Islet of Langerhans (tissue), 1 donor: ENCODE data around the gene CMIP.

ENCODE experiments used
- FAIRE-seq: peaks from one replicate; lab custom pipeline; 2011; peaks lifted over from hg19 to GRCh38; lab: Jason Lieb, UNC

The CMIP gene

DNA sequence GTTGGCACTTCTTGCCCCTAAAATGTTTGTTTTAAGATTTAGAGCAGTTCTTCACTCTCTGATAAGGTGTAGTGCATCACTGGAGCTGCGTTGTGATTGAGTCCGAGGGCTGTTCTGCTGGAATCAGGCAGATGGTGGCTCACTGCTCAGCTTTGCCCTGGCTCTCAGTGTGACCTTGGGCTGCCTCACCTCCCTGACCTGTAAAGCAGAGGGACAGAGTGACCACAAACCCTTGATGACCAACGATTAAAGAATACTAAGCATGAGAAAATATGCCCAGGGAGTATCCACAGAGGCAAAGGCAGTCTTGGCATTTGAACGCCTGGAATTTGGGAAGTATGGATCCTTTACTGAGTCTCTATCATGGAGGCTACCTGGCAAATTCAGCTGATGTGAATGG, 18.1 kb downstream of the CMIP start:
- FAIRE-seq = no peak

DNA sequence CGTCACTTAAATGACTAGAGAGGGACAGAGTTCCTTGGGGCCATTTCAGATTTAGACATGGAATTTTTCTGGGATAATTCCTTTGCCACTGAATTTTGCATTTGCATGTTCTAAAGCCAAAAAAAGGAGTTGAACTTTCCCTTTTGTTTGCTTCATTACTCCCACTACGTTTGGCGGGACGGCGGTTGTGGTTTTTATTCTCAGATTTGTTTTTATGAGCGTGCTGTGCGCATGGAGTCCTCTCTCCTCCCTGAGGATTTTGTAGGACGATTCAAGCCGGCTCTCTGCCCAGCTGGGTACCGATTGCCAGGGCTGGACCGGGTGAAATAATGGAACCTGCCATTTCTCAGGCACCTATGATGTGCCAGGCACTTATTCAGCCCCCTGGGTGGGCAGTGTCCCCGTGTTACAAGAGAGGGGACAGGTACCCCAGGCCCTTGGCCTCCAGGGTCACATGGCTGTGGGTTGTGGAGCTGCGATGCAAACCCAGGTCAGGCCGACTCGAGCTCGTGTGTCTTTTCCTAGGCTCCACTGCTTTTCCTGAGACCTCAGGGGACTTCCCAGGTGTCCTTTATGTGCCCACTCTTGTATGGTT, 18.8 kb downstream of the CMIP start:
- no peak for FAIRE-seq

DNA sequence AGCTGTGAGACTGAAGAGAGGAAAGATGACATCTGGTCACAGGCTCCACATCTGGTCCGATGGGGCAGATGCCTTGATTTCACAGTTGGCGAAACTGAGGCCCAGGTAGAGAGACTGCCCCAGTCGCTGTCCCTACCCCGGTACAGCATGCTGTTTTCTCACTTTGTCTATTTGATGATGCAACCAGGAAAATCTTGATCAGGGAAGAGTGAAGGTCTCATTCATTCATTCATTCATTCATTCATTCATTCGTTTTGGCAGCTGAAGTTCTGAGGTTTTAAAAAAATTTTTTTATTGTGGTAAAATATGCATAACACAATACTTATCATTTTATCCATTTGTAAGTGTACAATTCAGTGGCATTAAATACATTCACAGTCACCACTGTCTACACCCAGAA, 19.7 kb downstream of the CMIP start:
- FAIRE-seq = no peak

- FAIRE-seq = no peak
These were observed 20.9 kb downstream of the CMIP start for GRCh38 chr16:81465375-81465943.

DNA sequence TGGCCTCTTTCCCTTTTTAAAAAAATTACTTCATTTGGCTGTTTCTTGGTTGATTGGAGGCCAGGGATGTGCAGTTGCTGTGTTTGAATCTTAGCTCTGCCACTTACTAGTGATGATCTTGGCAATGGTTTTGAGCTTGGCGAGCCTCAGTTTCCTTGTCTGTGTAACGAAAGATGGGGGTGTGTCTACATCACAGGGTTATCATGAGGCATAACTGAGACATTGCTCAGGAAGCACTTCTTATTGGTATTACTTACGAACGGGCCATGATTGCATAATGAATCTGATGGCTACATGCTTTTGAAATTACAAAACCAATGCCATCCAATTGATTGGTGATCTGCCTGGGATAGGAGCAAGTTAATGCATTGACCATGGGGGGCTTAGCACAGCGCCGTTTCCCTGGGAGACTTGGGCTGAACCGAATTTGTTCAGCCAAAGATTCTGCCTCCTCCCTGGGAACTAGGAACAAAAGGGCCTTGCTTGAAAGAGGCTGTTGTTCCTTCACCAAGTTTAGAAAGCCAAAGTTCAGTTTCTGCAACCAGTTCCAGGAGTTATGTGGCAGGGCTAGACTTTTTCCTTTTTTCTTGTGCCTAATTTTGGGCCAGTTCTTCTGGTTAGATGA, 21.9 kb downstream of the CMIP start:
- no peak for FAIRE-seq

DNA sequence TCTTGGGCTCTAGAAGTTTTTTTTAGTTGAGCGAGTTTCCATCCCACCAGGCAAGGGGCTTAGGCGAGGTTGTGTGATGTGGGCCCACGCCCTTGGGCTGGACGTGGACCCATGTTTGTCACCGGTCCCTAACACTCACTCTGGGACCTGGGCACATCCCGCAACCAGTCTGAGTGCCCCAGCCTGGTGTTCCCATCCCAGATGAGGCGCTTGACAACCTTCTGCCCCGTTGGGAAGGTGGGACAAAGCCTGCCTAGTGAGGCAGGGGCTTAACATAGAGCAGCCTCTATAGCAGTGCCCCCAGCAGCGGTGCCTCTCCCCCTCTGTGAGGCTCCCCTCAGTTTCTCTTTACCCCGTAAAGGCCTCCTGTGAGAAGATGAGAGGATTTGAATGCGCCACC, 22.5 kb downstream of the CMIP start:
- FAIRE-seq = no peak

DNA sequence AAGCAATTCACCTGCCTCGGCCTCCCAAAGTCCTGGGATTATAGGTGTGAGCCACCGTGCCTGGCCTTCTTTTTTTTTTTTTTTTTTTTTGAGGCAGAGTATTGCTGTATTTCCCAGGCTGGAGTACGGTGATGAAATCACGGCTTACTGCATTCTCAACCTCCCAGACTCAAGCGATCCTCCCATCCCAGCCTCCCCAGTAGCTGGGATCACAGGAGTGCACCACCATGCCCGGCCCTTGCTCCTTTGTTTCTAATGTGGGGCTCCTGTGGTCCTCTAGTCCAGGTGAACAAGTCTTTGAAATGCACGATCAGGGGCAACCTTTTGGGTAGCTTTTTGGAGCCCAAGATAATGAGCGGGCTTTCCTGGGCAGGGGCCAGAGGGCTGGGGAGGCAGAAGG, 23.2 kb downstream of the CMIP start:
- FAIRE-seq = no peak

DNA sequence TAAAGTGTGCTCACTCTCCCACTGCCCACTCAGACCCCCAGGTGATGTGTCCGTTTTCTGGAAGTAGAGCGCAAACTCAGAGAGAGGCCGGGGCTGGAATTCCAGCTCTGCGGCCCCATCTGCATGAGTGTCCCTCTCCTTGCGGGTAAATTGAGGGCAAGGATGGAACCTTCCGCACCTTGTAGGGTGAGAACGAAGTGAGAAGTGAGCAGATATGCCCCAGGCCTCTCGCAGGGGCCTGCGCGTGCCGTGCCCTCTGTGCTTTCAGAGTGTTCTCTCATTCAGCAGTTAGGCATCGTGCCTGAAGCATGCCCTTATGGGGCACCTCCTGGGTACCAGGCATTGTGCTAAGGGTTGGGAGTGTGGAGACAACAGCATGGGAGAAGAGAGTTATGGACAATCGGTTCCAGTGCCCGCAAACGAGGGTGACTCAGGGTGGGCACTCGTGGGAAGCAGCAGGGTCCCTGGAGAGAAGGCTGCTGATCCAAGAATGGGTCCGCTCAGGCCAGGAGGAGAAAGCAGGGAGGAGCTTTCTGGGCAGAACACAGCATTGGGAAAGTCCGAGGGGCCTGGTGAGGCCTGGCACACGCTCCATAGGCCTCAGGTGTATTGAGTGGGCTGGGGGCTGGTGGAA, 23.8 kb downstream of the CMIP start:
- FAIRE-seq = no peak

DNA sequence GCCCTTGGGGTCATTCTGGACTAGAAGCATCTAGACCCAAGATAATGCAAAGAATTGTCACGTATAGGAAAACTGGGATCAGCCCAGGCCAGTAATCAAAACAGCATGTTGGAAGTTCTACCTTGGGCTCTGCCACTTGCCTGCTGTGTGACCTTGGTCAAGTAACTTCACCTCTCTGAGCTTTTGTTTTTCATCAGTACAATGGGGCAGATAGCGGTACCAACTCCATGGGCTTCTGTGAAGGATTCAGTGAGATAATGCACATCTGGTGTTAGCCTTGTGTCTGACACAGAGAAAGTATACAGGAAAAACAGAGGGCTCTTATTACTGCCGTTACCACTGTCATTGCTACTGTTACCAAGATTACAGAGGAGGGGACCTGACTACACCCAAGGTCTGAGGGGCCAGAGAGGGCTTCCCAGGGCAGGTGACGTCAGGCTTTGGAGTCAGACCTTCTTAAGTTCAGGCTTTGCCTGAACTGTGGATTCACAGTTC, 24.6 kb downstream of the CMIP start:
- no peak for FAIRE-seq

DNA sequence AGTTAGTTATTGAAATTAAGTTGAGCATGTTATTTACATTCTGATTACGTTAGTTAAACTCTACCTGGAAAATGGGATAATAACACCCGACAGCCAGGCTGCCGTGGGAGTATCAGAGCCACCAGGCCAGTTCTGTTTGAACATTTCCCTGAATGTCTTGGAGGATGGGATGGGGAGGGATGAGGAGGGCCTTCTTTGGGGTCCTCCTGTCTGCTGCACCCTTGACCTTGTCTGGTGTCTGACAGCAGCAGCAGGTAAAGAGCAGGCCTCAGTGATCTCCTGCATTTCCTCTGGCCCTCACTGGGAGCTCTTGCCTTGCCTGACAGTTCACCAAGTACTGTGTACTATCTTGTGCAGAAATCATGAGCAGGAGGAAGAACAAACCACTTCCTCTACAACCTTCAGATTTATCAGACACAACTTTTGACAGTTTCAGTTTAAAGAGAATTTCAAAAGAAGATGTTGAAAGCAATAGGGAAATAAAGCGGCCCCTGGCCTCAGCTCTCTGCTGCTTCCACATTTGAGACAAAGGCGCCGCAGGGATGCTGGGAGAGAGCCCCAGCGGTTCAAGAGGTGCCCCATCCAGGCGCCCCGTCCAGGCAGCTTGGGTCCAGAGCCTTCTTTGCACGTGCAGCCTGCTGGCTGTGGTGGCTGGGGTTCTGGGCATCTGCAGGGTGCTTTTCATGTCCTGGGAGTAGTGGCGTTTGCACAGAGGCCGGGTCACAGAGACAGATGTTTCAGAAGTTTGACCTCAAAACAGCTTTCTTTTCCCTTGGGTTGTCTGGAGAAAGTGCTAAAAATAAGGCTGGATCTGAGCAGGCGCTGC, 25.3 kb downstream of the CMIP start:
- no peak for FAIRE-seq

GRCh38 chr16:81470796-81471636, 26.4 kb downstream of the CMIP start:
- FAIRE-seq = no peak

GRCh38 chr16:81471882-81472281, 27.3 kb downstream of the CMIP start:
- no peak for FAIRE-seq

DNA sequence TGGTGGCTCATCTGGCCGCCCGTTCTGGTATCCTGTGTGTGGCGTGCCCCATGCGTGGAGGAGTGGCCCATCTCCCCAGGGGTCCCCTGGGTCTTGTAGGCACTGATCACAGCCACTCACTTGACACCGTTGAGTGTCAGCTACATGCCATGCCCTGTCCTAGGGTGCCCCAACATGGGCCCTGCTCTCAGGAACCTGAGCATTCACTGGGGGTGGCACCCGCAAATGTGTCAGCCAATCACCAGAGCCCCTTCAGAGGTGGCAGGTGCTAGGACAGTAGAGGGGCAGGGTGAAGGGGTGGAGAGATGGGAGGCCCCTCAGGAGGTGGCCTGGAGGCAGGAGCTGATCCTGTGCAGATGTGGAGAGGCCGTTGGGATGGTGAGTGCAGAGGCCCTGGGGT, 27.8 kb downstream of the CMIP start:
- FAIRE-seq = no peak

- no peak for FAIRE-seq
These were observed 28.5 kb downstream of the CMIP start for GRCh38 chr16:81473066-81473488.

DNA sequence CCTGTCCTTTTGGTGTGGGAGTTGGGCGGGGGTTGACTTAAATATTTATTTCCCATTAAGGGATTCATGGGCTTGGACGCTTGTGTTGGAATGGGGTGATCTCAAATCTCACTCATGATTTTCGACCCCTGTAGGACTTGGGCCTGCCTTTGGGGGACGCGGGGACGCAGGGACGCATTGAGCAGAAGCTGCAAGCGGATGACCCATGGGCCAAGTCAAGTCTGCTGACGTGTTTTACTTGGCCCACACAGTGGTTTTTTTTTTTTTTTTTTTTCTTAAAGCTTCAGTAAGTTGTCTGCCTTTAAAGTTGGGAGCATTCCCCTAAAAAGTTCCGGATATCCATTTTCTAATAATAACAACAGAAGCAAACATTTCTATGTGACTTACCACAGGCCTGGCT, 28.9 kb downstream of the CMIP start:
- FAIRE-seq = no peak

DNA sequence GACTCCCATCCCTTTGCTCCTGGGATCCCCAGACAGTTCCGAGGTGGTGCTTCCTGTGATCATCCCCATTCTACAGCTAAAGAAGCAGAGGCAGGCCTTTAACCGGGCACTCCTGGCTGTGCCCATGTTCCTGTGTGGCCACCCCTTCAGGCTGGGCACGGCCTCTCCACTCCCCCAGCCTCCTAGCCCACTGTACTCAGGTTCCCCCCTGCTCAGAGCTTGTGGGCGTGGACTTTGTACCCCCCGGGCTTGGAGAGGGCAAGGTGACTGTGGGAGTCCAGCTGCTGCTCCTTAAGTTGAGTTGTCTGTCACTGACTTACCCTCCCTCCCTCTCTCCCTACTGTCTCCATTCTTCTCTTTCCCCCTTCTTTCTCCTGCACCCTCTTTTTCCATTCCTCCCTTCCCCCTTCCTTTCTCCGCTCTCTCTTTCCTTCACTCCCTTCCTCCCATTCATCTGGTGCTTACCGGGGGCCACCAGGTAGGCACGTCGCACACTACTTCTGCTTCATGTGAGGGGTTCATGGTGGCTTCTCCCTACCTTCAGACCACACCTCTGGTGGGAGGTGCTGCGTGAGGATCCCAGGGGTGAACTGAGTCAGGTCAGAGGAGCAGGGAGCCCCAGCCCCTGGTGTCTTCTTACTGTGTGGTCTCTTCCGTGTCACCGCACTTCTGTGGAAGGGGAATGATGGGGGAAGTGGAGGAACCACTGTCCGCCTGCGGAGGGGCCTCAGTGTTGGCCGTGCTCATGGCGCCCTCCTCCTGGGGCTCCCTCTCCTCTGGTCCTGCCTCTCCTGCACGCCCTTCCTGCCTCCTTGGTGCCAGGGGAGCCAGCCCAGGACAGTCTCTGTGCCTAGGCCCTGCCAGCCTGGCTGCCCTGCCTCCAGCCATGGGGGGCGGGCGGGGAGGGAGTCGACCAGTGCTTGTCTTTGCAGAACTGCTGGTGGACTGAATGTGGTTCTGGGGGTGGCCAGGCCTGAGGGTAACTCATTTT, 29.7 kb downstream of the CMIP start:
- no peak for FAIRE-seq

GRCh38 chr16:81477697-81478693, 33.4 kb downstream of the CMIP start:
- no peak for FAIRE-seq

DNA sequence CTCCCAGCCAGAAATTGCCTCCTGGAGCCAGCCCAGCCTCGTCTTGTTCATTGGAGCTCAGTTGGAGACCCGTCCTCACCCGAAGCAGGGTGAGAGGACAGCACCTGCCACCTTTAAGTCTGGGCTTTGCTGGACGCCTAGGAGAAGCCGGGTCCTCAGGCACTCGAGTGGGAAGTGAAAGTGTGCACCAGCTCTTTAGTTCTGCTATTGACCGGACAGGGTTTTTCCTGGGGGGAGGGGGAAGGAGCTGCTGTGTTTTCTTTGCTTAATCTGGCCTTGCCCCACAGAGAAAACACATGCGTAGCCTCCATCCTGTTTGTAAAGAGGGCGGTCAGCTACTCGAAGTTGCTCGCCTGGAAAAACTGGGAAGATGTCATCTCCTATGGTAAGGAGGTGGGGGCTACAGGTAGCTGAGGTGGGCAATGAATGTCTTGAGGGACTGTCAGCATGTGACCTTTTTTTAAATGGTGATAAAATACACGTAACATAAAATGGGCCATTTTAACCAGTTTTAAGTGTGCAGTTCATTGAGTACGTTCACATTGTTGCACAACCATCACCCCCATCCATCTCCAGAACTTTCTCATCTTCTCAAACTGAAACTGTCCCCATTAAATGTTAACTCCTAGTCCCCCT, 34.4 kb downstream of the CMIP start:
- FAIRE-seq = no peak
